ENCODE measurements around the gene SIPA1L3.

DNA sequence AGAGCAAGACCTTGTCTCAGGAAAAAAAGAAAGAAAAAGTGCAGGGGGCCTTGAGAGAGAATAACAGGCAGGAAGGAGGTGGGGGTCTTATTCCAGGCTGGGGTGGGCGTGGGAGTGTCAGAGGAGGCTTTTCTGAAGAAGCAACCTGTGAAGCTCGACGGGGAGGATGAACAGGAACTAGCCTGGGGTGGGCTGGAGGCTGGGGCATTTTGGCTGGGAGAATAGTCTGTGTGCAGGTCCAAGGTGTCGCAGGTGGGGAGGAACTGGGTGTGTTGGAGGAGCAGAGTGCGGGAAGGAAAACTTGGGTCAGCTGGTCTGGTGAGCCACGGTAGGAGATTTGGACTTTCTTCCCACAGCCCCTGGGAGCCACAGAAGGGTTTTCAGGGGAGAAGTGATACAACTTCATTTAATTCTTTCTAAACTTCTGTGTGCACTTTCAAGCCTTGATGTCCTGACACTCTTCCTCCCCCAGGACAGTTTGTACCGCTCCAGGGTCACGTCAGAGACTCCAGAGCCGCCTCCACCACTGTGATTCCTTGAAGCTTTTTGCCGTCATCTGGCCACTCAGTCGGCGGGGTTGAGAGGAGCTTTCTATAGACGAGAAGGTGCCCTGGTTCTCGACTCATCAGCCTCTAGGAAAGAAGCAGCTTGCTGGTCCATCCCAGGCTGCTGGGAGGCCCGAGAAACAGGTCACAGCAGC lies 138.7 kb downstream of the SIPA1L3 start:
- TF ChIP-seq, protein P1, sequence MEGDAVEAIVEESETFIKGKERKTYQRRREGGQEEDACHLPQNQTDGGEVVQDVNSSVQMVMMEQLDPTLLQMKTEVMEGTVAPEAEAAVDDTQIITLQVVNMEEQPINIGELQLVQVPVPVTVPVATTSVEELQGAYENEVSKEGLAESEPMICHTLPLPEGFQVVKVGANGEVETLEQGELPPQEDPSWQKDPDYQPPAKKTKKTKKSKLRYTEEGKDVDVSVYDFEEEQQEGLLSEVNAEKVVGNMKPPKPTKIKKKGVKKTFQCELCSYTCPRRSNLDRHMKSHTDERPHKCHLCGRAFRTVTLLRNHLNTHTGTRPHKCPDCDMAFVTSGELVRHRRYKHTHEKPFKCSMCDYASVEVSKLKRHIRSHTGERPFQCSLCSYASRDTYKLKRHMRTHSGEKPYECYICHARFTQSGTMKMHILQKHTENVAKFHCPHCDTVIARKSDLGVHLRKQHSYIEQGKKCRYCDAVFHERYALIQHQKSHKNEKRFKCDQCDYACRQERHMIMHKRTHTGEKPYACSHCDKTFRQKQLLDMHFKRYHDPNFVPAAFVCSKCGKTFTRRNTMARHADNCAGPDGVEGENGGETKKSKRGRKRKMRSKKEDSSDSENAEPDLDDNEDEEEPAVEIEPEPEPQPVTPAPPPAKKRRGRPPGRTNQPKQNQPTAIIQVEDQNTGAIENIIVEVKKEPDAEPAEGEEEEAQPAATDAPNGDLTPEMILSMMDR (IDR thresholded peaks at IDR 0.05; ENCODE audit: low read length), result no peak
- no peak for TF ChIP-seq EZH2phosphoT487 (IDR thresholded peaks at IDR 0.05; ENCODE audit: low read length)
